ENCODE measurements around the gene MRPL41.
"Not testable (repeated sequence)": the region's sequence is repeated elsewhere in the genome, so short reads cannot be mapped to it uniquely, and the experiment has no call there.

Gene MRPL41

GRCh38 chr9:137582286-137582860 lies 30.7 kb downstream of the MRPL41 start:
- no peak for DNase-seq (ENCODE audit: low read depth in 3 of 3)

- no peak for DNase-seq (ENCODE audit: low read depth in 3 of 3)
Observed at GRCh38 chr9:137583347-137583746, 31.7 kb downstream of the MRPL41 start.

GRCh38 chr9:137583957-137584356 lies 32.3 kb downstream of the MRPL41 start:
- DNase-seq (ENCODE audit: low read depth in 3 of 3) = no peak

- DNase-seq (ENCODE audit: low read depth in 3 of 3) = no peak
Observed at GRCh38 chr9:137586854-137587253, 35.2 kb downstream of the MRPL41 start.

- DNase-seq (ENCODE audit: low read depth in 3 of 3) = no peak
Observed at GRCh38 chr9:137588311-137588710, 36.6 kb downstream of the MRPL41 start.

GRCh38 chr9:137588891-137589290 lies 37.2 kb downstream of the MRPL41 start:
- DNase-seq (ENCODE audit: low read depth in 3 of 3) = no peak

GRCh38 chr9:137589441-137590122 lies 37.9 kb downstream of the MRPL41 start:
- no peak for DNase-seq (ENCODE audit: low read depth in 3 of 3)

- DNase-seq (ENCODE audit: low read depth in 3 of 3) = no peak
Observed at GRCh38 chr9:137590123-137590468, 38.4 kb downstream of the MRPL41 start.

- peak; percentile 78 to 87 (median 84) for DNase-seq (ENCODE audit: low read depth in 3 of 3)
Observed at GRCh38 chr9:137590469-137591383, 39.0 kb downstream of the MRPL41 start, which contains the start of gene ZMYND19. TSS of gene ZMYND19 (minus strand) at chr9:137590512. CDS start at chr9:137590263, 249 bp downstream.

- DNase-seq (ENCODE audit: low read depth in 3 of 3) = no peak
Observed at GRCh38 chr9:137592767-137593166, 41.1 kb downstream of the MRPL41 start.

GRCh38 chr9:137593176-137593575 lies 41.5 kb downstream of the MRPL41 start:
- no peak for DNase-seq (ENCODE audit: low read depth in 3 of 3)

GRCh38 chr9:137596577-137596976 lies 44.9 kb downstream of the MRPL41 start:
- DNase-seq (ENCODE audit: low read depth in 3 of 3) = not testable (repeated sequence)

GRCh38 chr9:137598943-137599342 lies 47.3 kb downstream of the MRPL41 start:
- no peak for DNase-seq (ENCODE audit: low read depth in 3 of 3)
